Left colon (tissue), 2 donors: ENCODE measurements around the gene PIF1. TPM values are rescaled to one million over a fixed set of nuclear protein-coding genes. Genes with fewer than 3 reads are reported as not detected.

Experiments
- ATAC-seq: fragments of 200-7000 bp; cut with Tn5 transposase; one replicate; pipeline ENCODE4 v1.9.1; 2020; ENCODE audit warnings: mild to moderate bottlenecking, moderate library complexity
- DNase-seq, 2 donors: peaks; one replicate each; pipeline ENCODE4 v3.0.0-alpha.2; 2020
- intact Hi-C, 2 donors: fragments of 100-400 bp; cut with DNase I in 1 of 2; cut with micrococcal nuclease in 1 of 2; formaldehyde crosslinking; loops; one replicate each; pipeline versions ENCODE4 v1.11.2 to v1.14.0; 2022; cut with DNase I, micrococcal nuclease
- total RNA-seq, 2 donors: library from RNA; stranded (reverse); fragmentation: NEBNext Ultra II Directional; extraction: Animal tissue kit (Norgen Biotek cat#: 25700); gene quantifications; one replicate each; pipeline ENCODE4 v1.2.1, GENCODE V29; 2021
- donor health status: DM: no; HTN: no; CAD: no.
- donor health status: DM: yes; HTN: yes; CAD: no.

Gene PIF1
- total RNA-seq, 2 donors from 2014 or later = 2.2 to 6.0 TPM

DNA sequence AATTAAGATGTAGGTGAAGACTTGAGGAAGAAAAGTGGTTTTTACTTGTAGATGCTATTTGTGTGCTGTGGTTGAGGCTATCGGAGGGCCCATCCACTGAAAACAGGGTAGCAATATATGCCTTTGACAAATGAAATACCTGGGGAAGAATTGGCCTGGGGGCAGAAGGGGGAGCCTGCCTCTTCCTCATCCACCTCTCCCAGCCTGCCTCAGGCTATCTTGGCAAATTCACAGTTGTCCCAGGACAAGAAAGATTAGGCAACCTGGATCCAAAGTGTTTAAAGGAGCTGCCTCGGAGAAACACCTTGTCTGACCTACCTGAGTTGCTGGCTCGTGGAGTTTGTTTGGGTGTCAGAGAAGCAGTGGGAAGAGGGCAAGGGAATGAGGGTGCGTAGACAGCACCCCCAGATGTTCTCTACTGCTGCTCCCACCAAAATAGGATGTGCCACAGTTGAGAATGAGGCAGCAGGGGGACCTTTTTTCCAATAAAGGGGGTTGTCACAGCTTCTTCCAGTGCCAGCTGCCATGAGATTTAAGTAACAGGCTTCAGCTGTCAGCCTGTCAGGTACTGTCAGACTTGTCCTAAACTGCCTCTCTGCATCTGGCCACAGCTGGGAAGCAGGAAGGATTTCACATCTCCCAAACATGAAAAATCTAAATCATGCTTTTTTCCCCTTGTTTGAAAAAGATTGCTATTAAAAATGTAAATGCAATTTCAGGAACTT, 25.5 kb upstream of the PIF1 start:
- no peak for DNase-seq
- no peak for ATAC-seq
- intact Hi-C loops = no loop called here

DNA sequence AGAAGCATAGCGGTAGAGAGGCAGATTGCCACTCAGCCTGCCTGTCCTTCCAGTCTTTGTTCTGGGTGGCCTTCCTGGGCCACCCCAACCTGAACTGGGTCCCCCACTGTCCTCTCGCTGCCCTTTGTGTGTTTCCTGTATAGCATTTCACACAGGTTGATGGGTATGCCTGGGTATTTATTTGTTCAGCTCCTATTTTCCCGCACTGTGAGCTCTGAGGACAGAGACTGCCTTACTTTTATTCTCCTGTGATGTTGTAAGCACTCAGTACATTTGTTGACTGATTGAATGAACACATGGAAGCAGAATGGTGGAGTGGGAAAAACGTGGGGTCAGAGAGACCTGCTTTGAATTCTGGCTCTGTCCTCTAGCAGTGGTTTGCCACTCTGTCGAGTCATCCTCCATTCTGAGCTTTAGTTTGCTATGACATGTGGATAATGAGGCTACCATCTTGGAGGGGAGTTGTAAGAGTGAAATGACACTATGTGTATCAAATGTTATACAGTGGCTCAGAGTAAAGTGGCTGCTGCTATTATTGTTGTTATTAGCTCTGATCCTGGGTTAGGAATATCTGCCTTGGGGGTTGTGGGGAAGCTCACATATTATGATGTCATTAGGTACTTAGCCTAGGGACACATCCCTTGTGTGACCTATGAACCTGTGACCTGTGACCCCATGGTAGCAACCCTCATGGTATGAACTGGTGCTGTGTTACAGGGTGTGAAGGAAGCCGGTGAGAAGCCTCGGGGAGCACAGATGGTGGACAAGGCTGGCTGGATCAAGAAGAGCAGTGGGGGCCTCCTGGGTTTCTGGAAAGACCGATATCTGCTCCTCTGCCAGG, 22.6 kb upstream of the PIF1 start:
- no peak for ATAC-seq
- no peak for DNase-seq

DNA sequence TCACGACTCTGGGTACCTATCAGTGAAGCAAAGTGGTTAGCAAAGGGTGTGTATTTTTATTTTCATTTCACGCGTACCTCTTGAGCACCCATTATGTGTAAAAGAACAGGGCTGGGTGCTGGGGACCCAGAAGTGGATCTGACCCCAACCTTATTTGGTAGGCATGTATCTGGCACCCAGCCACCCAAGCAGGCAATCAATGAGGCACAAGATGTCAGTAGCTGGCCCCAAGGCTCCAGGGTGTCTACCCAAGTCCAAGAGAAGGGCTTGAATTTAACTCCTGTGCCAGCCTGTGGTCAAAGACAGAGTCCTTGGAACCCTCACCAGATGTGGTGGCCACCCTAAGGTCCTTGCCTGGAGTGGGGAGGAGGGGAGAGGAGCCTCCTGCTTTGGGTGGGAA, 22.0 kb upstream of the PIF1 start:
- intact Hi-C loops = no loop called here
- ATAC-seq (no peak), DNase-seq (no peak)

More for the DNA sequence above, 22.6 kb upstream of the PIF1 start:
- intact Hi-C loops = no loop called here

GRCh38 chr15:64847016-64847415, 21.6 kb upstream of the PIF1 start:
- intact Hi-C loops = no loop called here
- no peak for DNase-seq

DNA sequence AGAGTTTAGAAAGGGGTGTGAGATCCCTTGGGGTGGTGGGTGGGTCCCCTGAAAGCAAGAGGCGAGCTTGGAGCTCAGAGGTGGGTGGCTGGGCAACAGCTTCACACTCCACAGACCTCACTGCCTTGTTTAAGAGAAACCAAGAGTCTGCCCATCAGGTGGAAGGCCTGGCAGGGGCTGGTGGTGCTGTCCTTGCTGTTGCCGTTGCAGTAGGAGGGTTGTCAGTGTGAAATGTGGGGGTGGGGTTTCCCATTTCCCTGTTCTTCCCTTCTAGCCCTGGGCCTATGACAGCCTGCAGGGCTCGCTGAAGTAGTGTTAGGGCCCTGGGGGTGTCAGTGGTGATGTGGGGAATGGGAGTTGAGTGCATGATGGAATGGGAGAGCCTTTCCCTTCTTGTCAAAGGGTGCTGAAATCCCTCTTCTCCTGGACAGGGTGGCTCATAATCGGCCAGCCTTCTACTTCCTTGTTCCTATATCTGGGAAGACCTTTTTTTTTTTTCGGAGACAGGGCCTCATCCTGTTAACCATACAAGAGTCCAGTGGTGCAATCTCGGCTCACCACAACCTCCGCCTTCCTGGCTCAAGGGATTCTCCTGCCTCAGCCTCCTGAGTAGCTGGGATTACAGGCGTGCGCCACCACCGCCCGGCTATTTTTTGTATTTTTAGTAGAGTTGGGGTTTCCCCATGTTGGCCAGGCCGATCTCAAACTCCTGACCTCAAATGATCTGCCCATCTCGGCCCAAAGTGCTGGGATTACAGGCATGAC, 20.6 kb upstream of the PIF1 start:
- ATAC-seq (no peak), DNase-seq (no peak)
- intact Hi-C loops = no loop called here

More at GRCh38 chr15:64847016-64847415, 21.6 kb upstream of the PIF1 start:
- ATAC-seq = no peak

GRCh38 chr15:64845183-64845611, 19.8 kb upstream of the PIF1 start:
- ATAC-seq (no peak), DNase-seq (no peak)
- intact Hi-C loops = no loop called here

DNA sequence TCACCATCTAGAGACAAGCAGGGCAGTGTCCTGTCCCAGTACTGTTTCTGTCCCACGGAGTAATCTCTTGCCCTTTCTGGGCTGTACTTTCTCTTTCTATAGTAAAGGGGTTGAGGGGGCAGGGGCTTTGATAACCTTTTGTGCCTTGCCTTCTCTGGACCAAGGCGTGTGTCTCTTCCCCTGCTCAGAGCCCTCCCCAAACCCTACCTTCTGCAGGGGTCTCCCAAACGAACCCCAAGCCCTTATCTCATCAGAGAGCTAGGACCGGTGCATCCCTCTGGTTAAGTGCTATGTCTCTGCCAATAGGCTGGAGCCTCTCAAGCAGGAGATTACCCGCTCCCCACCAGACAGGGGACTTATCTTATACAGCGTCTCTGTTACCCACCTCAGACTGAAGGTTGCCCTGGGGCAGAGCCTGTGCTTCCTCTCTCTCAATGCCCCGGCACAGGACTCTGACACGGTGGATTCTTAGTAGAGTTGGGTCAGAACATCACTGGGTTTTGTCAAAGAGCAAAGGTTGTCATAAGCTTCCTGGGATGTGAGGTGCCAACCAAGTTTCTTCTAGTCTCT, 19.2 kb upstream of the PIF1 start:
- intact Hi-C loops = no loop called here
- DNase-seq = no peak
- ATAC-seq = no peak

- intact Hi-C loops = no loop called here
- DNase-seq (no peak), ATAC-seq (no peak)
Measured at GRCh38 chr15:64843991-64844390, 18.5 kb upstream of the PIF1 start.

DNA sequence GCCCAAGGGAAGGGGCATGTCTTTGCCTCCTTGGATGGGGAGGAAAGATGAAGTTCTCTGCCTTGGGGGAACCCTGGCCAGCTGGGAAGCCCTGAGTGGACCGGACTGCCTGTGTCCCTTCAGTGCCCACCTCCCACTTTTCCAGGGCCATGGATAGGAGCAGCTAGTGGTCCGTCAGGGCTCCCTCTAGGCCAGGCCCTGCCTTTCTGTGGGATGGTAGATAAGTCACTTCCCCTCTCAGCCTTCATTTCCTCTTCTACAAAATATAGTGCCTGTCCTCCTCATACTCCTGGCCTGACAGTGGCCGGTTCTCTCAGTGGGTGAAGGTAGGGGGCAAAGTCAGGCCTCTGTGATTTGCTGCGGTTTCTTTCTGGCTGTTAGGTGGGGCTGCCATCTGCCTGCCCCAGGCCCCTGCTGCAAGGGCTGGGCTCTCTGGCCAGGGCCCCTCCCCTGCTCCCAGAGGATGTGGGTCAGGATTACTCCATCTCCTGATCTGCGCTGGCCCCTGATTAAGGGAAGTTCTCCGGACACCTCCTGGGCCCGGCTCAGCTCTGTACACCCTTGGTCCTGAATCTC, 17.6 kb upstream of the PIF1 start:
- DNase-seq = no peak
- intact Hi-C loops = no loop called here
- ATAC-seq = no peak

GRCh38 chr15:64842096-64842939, 16.9 kb upstream of the PIF1 start:
- DNase-seq = no peak

DNA sequence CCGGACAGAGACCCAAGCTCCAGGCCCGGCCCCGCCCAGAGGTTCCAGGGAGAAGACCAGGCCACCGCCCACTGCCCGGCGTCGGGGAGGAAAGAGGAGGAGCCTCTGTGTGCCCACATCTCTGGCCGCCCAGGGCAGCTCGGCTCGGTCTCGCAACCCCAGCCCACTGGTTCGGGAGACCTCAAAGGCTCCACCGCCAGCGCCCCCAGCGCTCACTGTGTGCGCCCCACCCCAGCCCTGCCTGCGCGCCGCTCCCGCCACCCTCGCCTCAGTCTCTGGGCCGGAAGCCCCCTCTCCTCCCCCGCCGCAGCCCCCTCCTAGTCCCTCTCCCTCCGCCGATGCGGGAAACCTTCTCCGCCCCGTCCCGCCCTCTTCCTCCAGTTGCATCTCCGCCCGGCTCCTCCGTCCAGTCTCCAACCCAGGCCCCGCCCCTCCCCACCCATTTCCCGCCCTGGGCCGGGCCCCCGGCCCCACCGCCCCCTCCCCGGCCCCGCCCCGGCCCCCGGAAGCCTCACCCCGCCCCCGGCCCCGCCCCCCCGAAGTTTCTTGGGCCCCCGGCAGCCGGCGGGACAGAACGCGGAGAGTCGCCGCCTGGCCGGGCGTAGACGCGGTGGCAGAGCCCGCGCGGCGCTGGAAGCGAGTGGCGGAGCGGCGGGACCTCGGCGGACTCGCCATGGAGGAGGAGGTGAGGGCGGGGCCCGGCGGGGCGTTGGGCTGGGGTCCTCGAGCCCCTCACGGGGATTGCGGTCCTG, 16.1 kb upstream of the PIF1 start, which contains the start of gene PLEKHO2:
Gene PLEKHO2 (plus strand): TSS at position 572 of the 752 bp plus-strand sequence. CDS start 102 bp downstream, at position 674.
- peak; percentile 91 to 95 for DNase-seq
- ATAC-seq = peak; percentile 87
- intact Hi-C loops = no loop called here

More at GRCh38 chr15:64842096-64842939, 16.9 kb upstream of the PIF1 start:
- no peak for ATAC-seq
- intact Hi-C loops = no loop called here

DNA sequence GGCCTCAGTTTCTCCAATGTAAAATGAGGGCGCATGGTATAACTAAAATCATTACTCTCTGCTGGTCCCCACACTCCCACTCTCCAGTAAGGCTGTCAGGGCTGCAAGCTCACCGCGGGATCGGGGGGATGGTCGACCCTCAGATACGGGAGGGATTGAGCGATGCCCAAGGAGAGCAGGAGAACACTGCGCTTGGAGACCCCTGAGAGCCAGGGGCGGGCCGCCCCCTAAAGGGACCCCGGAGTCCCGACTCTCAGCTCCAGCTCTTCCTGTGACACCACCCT, 15.6 kb upstream of the PIF1 start:
- DNase-seq (no peak), ATAC-seq (no peak)
- intact Hi-C loops = no loop called here

DNA sequence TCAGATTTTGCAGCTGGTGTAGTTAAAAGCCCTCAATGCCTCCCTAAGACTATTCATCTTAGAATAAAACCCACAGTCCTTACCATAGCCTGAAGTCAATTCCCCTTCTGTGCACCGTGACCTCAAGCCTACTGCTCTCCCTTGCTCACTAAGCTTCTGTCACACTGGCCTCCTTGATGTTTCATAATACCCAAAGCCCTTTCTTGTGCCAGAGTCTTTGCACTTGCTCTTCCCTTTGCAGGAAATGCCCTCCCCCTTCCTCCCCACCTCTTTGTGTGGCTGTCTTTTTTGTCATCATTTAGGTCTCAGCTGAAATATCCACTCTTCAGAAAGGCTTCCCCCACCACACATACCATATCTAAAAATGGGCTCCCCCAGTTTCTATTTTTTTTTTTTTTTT, 12.1 kb upstream of the PIF1 start:
- DNase-seq (no peak), ATAC-seq (no peak)
- intact Hi-C loops = no loop called here

GRCh38 chr15:64836023-64836536, 10.6 kb upstream of the PIF1 start:
- DNase-seq = no peak
- intact Hi-C loops = no loop called here
- no peak for ATAC-seq

DNA sequence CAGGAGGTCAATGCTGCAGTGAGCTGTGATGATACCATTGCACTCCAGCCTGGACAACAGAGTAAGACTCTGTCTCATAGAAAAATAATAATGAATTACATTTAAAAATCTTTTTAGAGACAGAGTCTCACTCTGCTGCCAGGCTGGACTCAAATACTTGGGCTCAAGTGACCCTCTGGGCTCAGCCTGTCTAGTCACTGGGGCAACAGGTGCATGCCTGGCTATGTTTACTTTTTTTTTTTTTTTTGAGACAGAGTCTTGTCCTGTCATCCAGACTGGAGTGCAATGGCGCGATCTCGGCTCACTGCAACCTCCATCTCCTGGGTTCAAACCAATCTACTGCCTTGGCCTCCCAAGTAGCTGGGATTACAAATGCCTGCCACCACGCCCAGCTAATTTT, 8.2 kb upstream of the PIF1 start:
- intact Hi-C loops = no loop called here
- no peak for ATAC-seq
- no peak for DNase-seq

DNA sequence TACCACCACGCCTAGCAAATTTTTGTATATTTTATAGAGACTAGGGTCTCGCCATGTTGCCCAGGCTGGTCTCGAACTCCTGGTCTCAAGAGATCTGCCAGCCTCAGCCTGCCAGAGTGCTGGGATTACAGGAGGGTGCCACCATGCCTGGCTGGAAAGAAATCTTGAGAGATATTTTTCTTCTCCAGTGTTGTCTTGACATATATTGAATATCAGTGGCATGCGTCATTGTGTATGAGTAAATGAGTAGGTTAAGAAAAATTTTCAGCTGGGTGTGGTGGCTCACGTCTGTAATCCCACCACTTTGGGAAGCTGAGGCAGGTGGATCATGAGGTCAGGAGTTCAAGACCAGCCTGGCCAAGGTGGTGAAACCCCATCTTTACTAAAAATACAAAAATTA, 3.5 kb upstream of the PIF1 start:
- ATAC-seq (no peak), DNase-seq (no peak)
- intact Hi-C loops = no loop called here

- ATAC-seq (peak; percentile 33), DNase-seq (no peak)
- intact Hi-C loops = no loop called here
Measured at GRCh38 chr15:64824929-64825430, 467 bp downstream of the PIF1 start.
